Astrocyte (in vitro differentiated cells and primary cell): ENCODE data around the gene MUC15. TPM values are rescaled to one million over a fixed set of nuclear protein-coding genes. Genes with fewer than 3 reads are reported as not detected.
"Not testable (repeated sequence)": the region's sequence is repeated elsewhere in the genome, so short reads cannot be mapped to it uniquely, and the experiment has no call there.

Experiments used
- DNase-seq: peaks from one replicate; pipeline ENCODE4 v3.0.0-alpha.2; 2010; ENCODE audit warnings: low read depth
- FAIRE-seq: peaks from 2 replicates; lab custom pipeline; 2011; peaks lifted over from hg19 to GRCh38; lab: Jason Lieb, UNC
- H2AFZ ChIP-seq: 2 replicates; pipeline ENCODE4 v1.6.0; 2012; ENCODE audit warnings: low read depth, low read length, inconsistent platforms
- H3K27ac ChIP-seq: 2 replicates; pipeline ENCODE4 v1.5.1; 2011; ENCODE audit warnings: low read depth, low read length, inconsistent platforms
- H3K27me3 ChIP-seq: 2 replicates; pipeline ENCODE4 v1.6.0; 2011; ENCODE audit warnings: low read length, inconsistent platforms; ENCODE audit not compliant: insufficient read depth
- H3K36me3 ChIP-seq: 2 replicates; pipeline ENCODE4 v1.5.1; 2011; ENCODE audit warnings: low read length, inconsistent platforms; ENCODE audit not compliant: insufficient read depth
- H3K4me1 ChIP-seq: 2 replicates; pipeline ENCODE4 v1.5.1; 2011; ENCODE audit warnings: low read length, inconsistent platforms; ENCODE audit not compliant: insufficient read depth
- H3K4me2 ChIP-seq: 2 replicates; pipeline ENCODE4 v1.6.0; 2012; ENCODE audit warnings: low read length, inconsistent platforms
- H3K4me3 ChIP-seq: 2 replicates; pipeline ENCODE4 v1.5.1; 2011; ENCODE audit warnings: low read depth, mild to moderate bottlenecking, low read length, inconsistent platforms; ENCODE audit not compliant: insufficient read depth
- H3K79me2 ChIP-seq: 2 replicates; pipeline ENCODE4 v1.6.0; 2012; ENCODE audit warnings: mild to moderate bottlenecking, low read length, inconsistent platforms; ENCODE audit not compliant: insufficient read depth
- H3K9ac ChIP-seq: 2 replicates; pipeline ENCODE4 v1.6.0; 2012; ENCODE audit warnings: mild to moderate bottlenecking, low read length, inconsistent platforms
- H3K9me3 ChIP-seq: 2 replicates; pipeline ENCODE4 v1.5.1; 2012; ENCODE audit warnings: low read depth, mild to moderate bottlenecking, low read length, inconsistent platforms; ENCODE audit not compliant: insufficient read depth
- H4K20me1 ChIP-seq: 2 replicates; pipeline ENCODE4 v1.6.0; 2012; ENCODE audit warnings: low read length, inconsistent platforms; ENCODE audit not compliant: insufficient read depth
- H3K27ac Mint-ChIP-seq: one replicate; pipeline ENCODE4 v1.8.0; 2021; ENCODE audit warnings: mild to moderate bottlenecking, mixed read lengths; ENCODE audit not compliant: unreplicated experiment
- H3K27me3 Mint-ChIP-seq: one replicate; pipeline ENCODE4 v1.8.0; 2021; ENCODE audit warnings: low read depth, mixed read lengths; ENCODE audit not compliant: unreplicated experiment
- H3K36me3 Mint-ChIP-seq: one replicate; pipeline ENCODE4 v1.8.0; 2021; ENCODE audit warnings: low read depth, mixed read lengths; ENCODE audit not compliant: unreplicated experiment
- H3K4me1 Mint-ChIP-seq: one replicate; pipeline ENCODE4 v1.8.0; 2021; ENCODE audit warnings: low read depth, mixed read lengths; ENCODE audit not compliant: unreplicated experiment
- H3K4me3 Mint-ChIP-seq: one replicate; pipeline ENCODE4 v1.8.0; 2021; ENCODE audit warnings: mild to moderate bottlenecking, moderate library complexity, mixed read lengths; ENCODE audit not compliant: unreplicated experiment
- H3K9me3 Mint-ChIP-seq: one replicate; pipeline ENCODE4 v1.8.0; 2021; ENCODE audit warnings: mild to moderate bottlenecking, mixed read lengths; ENCODE audit not compliant: unreplicated experiment
- CTCF ChIP-seq: IDR thresholded peaks from 2 replicates; pipeline ENCODE4 v1.5.1; 2011; ENCODE audit warnings: low read depth, mild to moderate bottlenecking, inconsistent platforms, low read length, moderate library complexity; ENCODE audit not compliant: insufficient read depth
- EZH2 ChIP-seq: IDR thresholded peaks from 2 replicates; pipeline ENCODE4 v1.6.1; 2012; ENCODE audit warnings: mild to moderate bottlenecking, low read length, inconsistent platforms; ENCODE audit not compliant: insufficient read depth
- total RNA-seq: library from RNA; stranded (reverse); gene quantifications from 2 replicates; pipeline ENCODE4 v1.2.1, GENCODE V29; 2021

MUC15 gene
- total RNA-seq, 1 donor from 2014 or later: 0.16 TPM

GRCh38 chr11:26595207-26595865 is 23.3 kb upstream of the MUC15 start:
- H4K20me1 ChIP-seq, H3K79me2 ChIP-seq: not testable (repeated sequence)

GRCh38 chr11:26593691-26594090 is 21.6 kb upstream of the MUC15 start:
- no peaks in the 10 kb centered on the region for H3K36me3 Mint-ChIP-seq
- H3K4me1 Mint-ChIP-seq: no peaks in the 10 kb centered on the region
- DNase-seq (no peak), FAIRE-seq (no peak)
- no peak for TF ChIP-seq CTCF
- Histone ChIP-seq H3K9me3 (no peaks in the 10 kb centered on the region), H3K27ac (no peak overlapping the region), H3K4me3 (no peak overlapping the region), H2AFZ (no peak overlapping the region), H3K4me1 (no peaks in the 10 kb centered on the region), H4K20me1 (no peaks in the 10 kb centered on the region), H3K79me2 (no peaks in the 10 kb centered on the region), H3K9ac (no peak overlapping the region), H3K4me2 (no peak overlapping the region), H3K36me3 (no peaks in the 10 kb centered on the region), H3K27me3 (no peaks in the 10 kb centered on the region)
- H3K27me3 Mint-ChIP-seq: no peaks in the 10 kb centered on the region
- H3K4me3 Mint-ChIP-seq: no peak overlapping the region
- peaks cover 6% of the 10 kb centered on the region for H3K9me3 Mint-ChIP-seq
- no peak overlapping the region for H3K27ac Mint-ChIP-seq

More at GRCh38 chr11:26595207-26595865, 23.3 kb upstream of the MUC15 start:
- not testable (repeated sequence) for H3K9me3 ChIP-seq, DNase-seq, H3K9ac ChIP-seq, H3K27ac Mint-ChIP-seq, H3K27ac ChIP-seq, H3K27me3 ChIP-seq, H3K9me3 Mint-ChIP-seq, H3K36me3 ChIP-seq, H3K4me2 ChIP-seq, H3K4me1 Mint-ChIP-seq, FAIRE-seq, H2AFZ ChIP-seq, H3K4me3 Mint-ChIP-seq, H3K4me1 ChIP-seq, H3K36me3 Mint-ChIP-seq, H3K27me3 Mint-ChIP-seq, H3K4me3 ChIP-seq

GRCh38 chr11:26587073-26587472 is 15.0 kb upstream of the MUC15 start:
- Histone ChIP-seq H3K36me3 (no peaks in the 10 kb centered on the region), H3K4me2 (no peak overlapping the region), H3K9me3 (peaks cover 4% of the 10 kb centered on the region), H3K9ac (no peak overlapping the region), H3K79me2 (no peaks in the 10 kb centered on the region), H4K20me1 (no peaks in the 10 kb centered on the region), H3K27me3 (no peaks in the 10 kb centered on the region), H3K4me3 (no peak overlapping the region), H2AFZ (no peak overlapping the region), H3K27ac (no peak overlapping the region), H3K4me1 (no peaks in the 10 kb centered on the region)
- H3K27me3 Mint-ChIP-seq: no peaks in the 10 kb centered on the region
- H3K4me1 Mint-ChIP-seq: no peaks in the 10 kb centered on the region
- H3K27ac Mint-ChIP-seq: no peak overlapping the region
- H3K4me3 Mint-ChIP-seq: no peak overlapping the region
- FAIRE-seq (no peak), DNase-seq (no peak)
- peaks cover 6% of the 10 kb centered on the region for H3K9me3 Mint-ChIP-seq
- no peak for TF ChIP-seq CTCF
- no peak for TF ChIP-seq EZH2
- H3K36me3 Mint-ChIP-seq: no peaks in the 10 kb centered on the region
